Left lung (tissue), 10 donors: Measurements from ENCODE around the gene DRAM1. TPM values are rescaled to one million over a fixed set of nuclear protein-coding genes. Genes with fewer than 3 reads are reported as not detected.

ENCODE experiments used
- ATAC-seq: fragments of 200-7000 bp; cut with Tn5 transposase; one replicate; pipeline ENCODE4 v1.9.1; 2020; ENCODE audit warnings: moderate library complexity
- DNase-seq, 4 donors: peaks; one replicate each; pipeline ENCODE4 v3.0.0-alpha.2; 2013 to 2020
- H3K27ac ChIP-seq, 2 donors: fragments of 200-600 bp; sonication (generic) in 1 of 2; one replicate each; pipeline versions ENCODE4 v1.5.0 to v1.8.0; 2020 to 2021
- H3K27me3 ChIP-seq, 2 donors: fragments of 200-600 bp; sonication (generic) in 1 of 2; one replicate each; pipeline versions ENCODE4 v1.5.0 to v1.8.0; 2020 to 2021
- H3K36me3 ChIP-seq, 2 donors: fragments of 200-600 bp; sonication (generic) in 1 of 2; one replicate each; pipeline versions ENCODE4 v1.5.0 to v1.8.0; 2020 to 2021
- H3K4me1 ChIP-seq, 2 donors: fragments of 200-600 bp; one replicate each; pipeline ENCODE4 v1.8.0; 2021
- H3K4me3 ChIP-seq, 2 donors: fragments of 200-600 bp; sonication (generic) in 1 of 2; one replicate each; pipeline versions ENCODE4 v1.5.0 to v1.8.0; 2020 to 2021; ENCODE audit warnings: mild to moderate bottlenecking in 1 of 2
- H3K9me3 ChIP-seq, 2 donors: fragments of 200-600 bp; sonication (generic) in 1 of 2; one replicate each; pipeline versions ENCODE4 v1.5.0 to v1.8.0; 2020 to 2021
- intact Hi-C, 2 donors: fragments of 100-400 bp; cut with DNase I; formaldehyde crosslinking; loops; one replicate each; pipeline versions ENCODE4 v1.11.2 to v1.14.2; 2022
- polyA plus RNA-seq, 6 donors: library from polyadenylated mRNA; unstranded; fragments of 120-200 nt; gene quantifications; one replicate each; pipeline ENCODE4 v1.2.1, GENCODE V29; 2013; ENCODE audit not compliant: insufficient read length in 6 of 6
- total RNA-seq, 2 donors: library from RNA; stranded (reverse); fragmentation: NEBNext Ultra II Directional; extraction: Animal tissue kit (Norgen Biotek cat#: 25700); gene quantifications; one replicate each; pipeline ENCODE4 v1.2.1, GENCODE V29; 2021
- TF ChIP-seq, protein P1 (sequence below), 2 donors: fragments of 200-600 bp; sonication (generic) in 1 of 2; IDR thresholded peaks; one replicate each; pipeline versions ENCODE4 v1.5.0 to v1.8.0; 2021; ENCODE audit warnings: antibody characterized with exemption in 2 of 2
- donor health status: DM: no; HTN: yes; CAD: no.
- donor health status: DM: no; HTN: no; CAD: no.

Gene DRAM1
- total and polyA plus RNA-seq, 8 donors = 19.6 to 167 (median 26.4) TPM

DNA sequence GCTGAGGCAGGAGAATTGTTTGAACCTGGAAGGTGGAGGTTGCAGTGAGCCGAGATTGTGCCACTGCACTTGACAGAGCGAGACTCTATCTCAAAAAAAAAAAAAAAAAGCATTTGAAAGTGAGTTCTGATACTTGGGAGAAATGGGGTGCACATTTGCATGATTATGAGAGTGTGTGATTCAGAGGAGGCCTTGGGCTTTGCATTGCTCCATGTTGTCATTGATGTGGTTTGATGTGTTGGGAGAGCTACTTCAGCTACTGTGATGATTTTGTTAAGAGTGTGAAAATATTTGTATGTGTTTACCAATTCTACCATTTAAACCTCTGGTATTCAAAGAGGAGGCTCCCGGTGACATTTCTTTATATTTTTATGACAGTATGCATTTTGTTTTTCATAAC lies 24.4 kb downstream of the DRAM1 start:
- Histone ChIP-seq H3K27me3 (no peaks in the 10 kb centered on the region), H3K36me3 (peaks cover 0 to 50% of the 10 kb centered on the region in 2 donors), H3K4me1 (peaks cover 0 to 41% of the 10 kb centered on the region in 2 donors), H3K4me3 (no peak overlapping the region), H3K27ac (peak overlapping the region; percentile 73 to 82), H3K9me3 (no peaks in the 10 kb centered on the region)
- TF ChIP-seq, protein P1, sequence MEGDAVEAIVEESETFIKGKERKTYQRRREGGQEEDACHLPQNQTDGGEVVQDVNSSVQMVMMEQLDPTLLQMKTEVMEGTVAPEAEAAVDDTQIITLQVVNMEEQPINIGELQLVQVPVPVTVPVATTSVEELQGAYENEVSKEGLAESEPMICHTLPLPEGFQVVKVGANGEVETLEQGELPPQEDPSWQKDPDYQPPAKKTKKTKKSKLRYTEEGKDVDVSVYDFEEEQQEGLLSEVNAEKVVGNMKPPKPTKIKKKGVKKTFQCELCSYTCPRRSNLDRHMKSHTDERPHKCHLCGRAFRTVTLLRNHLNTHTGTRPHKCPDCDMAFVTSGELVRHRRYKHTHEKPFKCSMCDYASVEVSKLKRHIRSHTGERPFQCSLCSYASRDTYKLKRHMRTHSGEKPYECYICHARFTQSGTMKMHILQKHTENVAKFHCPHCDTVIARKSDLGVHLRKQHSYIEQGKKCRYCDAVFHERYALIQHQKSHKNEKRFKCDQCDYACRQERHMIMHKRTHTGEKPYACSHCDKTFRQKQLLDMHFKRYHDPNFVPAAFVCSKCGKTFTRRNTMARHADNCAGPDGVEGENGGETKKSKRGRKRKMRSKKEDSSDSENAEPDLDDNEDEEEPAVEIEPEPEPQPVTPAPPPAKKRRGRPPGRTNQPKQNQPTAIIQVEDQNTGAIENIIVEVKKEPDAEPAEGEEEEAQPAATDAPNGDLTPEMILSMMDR (IDR thresholded peaks at IDR 0.05) = no peak
- ATAC-seq = peak; percentile 11
- intact Hi-C loops = no loop called here
- no peak for DNase-seq

DNA sequence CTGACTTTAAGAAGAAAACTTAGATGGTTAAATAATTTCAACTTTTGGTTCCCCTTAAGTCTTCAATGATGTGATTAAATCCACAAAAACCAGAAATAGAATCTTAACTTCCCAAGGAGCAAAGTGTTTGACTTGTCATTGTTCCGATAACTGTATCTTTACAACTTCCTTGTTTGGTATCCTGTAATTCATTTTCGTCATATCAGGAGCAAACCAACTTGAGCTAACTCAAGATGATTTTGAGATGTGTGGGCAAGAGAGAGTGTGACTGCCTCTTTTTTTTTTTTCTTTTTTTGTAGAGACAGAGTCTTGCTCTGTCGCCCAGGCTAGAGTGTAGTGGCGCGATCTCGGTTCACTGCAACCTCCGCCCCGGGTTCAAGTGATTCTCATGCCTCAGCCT lies 25.3 kb downstream of the DRAM1 start:
- no peaks in the 10 kb centered on the region for H3K27me3 ChIP-seq
- DNase-seq (peak in 1 of 4 donors; percentile 34), ATAC-seq (peak; percentile 68)
- peak overlapping the region; percentile 73 to 82 for H3K27ac ChIP-seq
- H3K4me1 ChIP-seq = peaks cover 0 to 43% of the 10 kb centered on the region in 2 donors
- TF ChIP-seq, protein P1 (IDR thresholded peaks at IDR 0.05) = no peak
- no peak overlapping the region for H3K4me3 ChIP-seq
- H3K36me3 ChIP-seq = peaks cover 0 to 56% of the 10 kb centered on the region in 2 donors
- no peaks in the 10 kb centered on the region for H3K9me3 ChIP-seq
- intact Hi-C loops = no loop called here

DNA sequence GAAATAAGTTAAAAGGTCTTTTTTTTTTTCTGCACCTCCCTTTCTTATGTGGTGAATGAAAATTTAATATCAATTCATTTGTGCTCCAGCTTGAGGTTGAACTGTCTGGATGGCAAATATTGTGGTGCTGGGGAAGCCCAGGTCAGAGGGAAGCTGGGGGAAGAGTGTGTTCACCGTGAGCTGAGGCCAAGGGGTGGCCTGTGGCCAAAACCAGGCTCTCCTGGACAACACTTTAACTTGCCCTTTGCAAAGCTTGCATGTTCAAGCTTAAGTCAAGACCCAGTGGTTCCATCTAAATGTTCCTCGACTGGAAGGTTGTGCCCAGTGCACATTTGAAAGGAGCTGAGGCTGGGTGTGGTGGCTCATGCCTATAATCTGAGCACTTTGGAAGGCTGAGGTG lies 28.8 kb downstream of the DRAM1 start:
- TF ChIP-seq, protein P1 (IDR thresholded peaks at IDR 0.05) = no peak

DNA sequence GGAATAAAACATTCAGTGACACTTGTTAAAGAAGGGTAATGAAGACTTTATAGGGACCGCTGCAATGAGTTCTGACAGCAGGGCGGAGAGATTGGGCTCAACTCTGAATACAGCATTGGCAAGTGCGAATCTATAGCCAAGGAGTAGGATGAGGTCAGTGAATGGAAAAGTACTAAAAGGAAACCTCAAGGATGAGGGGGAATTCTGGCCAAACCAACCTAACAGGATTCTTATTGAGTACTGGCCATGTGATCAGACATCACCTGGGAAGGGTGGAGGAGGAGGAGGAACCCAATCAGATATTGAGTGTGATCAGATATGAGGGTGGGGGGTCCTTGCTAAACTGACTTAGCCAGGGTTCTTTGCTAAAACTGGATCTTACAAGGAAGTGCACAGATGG lies 31.0 kb downstream of the DRAM1 start:
- intact Hi-C loops = no loop called here
- H3K4me3 ChIP-seq = no peak overlapping the region
- H3K36me3 ChIP-seq = peaks cover 0 to 48% of the 10 kb centered on the region in 2 donors
- DNase-seq (peak in 1 of 4 donors; percentile 36), ATAC-seq (peak; percentile 51)
- TF ChIP-seq, protein P1 (IDR thresholded peaks at IDR 0.05) = no peak
- H3K4me1 ChIP-seq = peaks cover 0 to 47% of the 10 kb centered on the region in 2 donors
- peak overlapping the region; percentile 54 to 79 for H3K27ac ChIP-seq
- H3K9me3 ChIP-seq = no peaks in the 10 kb centered on the region
- H3K27me3 ChIP-seq = no peaks in the 10 kb centered on the region

More for the DNA sequence above, 28.8 kb downstream of the DRAM1 start:
- intact Hi-C loops = no loop called here
- Histone ChIP-seq H3K4me3 (no peak overlapping the region), H3K27me3 (no peaks in the 10 kb centered on the region), H3K36me3 (peaks cover 0 to 49% of the 10 kb centered on the region in 2 donors), H3K4me1 (peaks cover 0 to 58% of the 10 kb centered on the region in 2 donors), H3K9me3 (no peaks in the 10 kb centered on the region), H3K27ac (peak overlapping the region in 1 of 2 donors; percentile 9)
- no peak for ATAC-seq
- DNase-seq = no peak

DNA sequence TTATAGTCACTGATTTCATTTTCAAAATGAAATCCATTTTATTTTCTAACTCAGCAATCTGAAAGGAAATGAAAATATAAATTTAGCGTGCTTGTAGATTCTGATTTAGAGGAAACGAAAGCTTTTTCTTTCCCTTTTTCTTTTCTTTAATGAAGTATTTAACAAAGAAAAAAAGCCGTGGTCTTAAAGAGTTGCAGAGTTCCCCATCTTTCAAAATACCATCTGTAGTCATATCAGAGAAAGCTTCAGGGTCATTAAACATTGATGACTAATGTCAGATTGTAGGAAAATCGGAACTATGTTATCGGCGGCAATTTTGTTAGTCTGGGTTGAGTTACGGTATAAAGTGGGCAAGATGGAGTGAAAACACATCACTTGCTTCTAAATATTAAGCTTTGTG lies 32.3 kb downstream of the DRAM1 start:
- TF ChIP-seq, protein P1 (IDR thresholded peaks at IDR 0.05) = no peak
- DNase-seq (no peak), ATAC-seq (no peak)
- peaks cover 0 to 50% of the 10 kb centered on the region in 2 donors for H3K36me3 ChIP-seq
- peak overlapping the region; percentile 54 to 68 for H3K27ac ChIP-seq
- H3K4me1 ChIP-seq = peaks cover 0 to 57% of the 10 kb centered on the region in 2 donors
- intact Hi-C loops = no loop called here
- no peaks in the 10 kb centered on the region for H3K27me3 ChIP-seq
- H3K9me3 ChIP-seq = no peaks in the 10 kb centered on the region
- H3K4me3 ChIP-seq = no peak overlapping the region
